H1 (cell line): ENCODE results near the gene DPY19L1. TPM values are rescaled to one million over a fixed set of nuclear protein-coding genes. Genes with fewer than 3 reads are reported as not detected.
"Not testable (repeated sequence)": the region's sequence is repeated elsewhere in the genome, so short reads cannot be mapped to it uniquely, and the experiment has no call there.

ENCODE experiments used
- CTCF ChIA-PET: fragments of 300-600 bp; sonication (Branson Sonifier 250); formaldehyde crosslinking; loops from one replicate; lab custom pipeline; 2021; ENCODE audit not compliant: partially characterized antibody; lab: Charles Lee
- POLR2A ChIA-PET: fragments of 300-600 bp; sonication (Branson Sonifier 250); formaldehyde crosslinking; loops from one replicate; lab custom pipeline; 2021; ENCODE audit warnings: inconsistent platforms; ENCODE audit not compliant: partially characterized antibody; lab: Charles Lee
- DNase-seq, 2 experiments: peaks; one replicate each; pipeline versions ENCODE4 v3.0.0 to v3.0.0-alpha.2; 2010 to 2022; ENCODE audit warnings: low spot score in 2 of 2, low read depth in 1 of 2, mixed read lengths in 1 of 2
- FAIRE-seq: peaks from 2 replicates; lab custom pipeline; 2011; peaks lifted over from hg19 to GRCh38; lab: Jason Lieb, UNC
- H2AFZ ChIP-seq: 2 replicates; pipeline ENCODE4 v1.8.1; 2012; ENCODE audit warnings: low read length, inconsistent platforms
- H2AK5ac ChIP-seq: 2 replicates; pipeline ENCODE4 v1.6.1; 2013; ENCODE audit warnings: low read depth, low read length
- H2BK120ac ChIP-seq: replicated peaks from 2 replicates; pipeline ENCODE3; 2013; ENCODE audit warnings: low read depth, low read length, inconsistent platforms
- H2BK12ac ChIP-seq: 2 replicates; pipeline ENCODE4 v1.6.1; 2013; ENCODE audit warnings: low read depth, low read length
- H2BK15ac ChIP-seq: 2 replicates; pipeline ENCODE4 v1.6.1; 2013; ENCODE audit warnings: low read length
- H2BK20ac ChIP-seq: 2 replicates; pipeline ENCODE4 v1.6.1; 2013; ENCODE audit warnings: low read length
- H2BK5ac ChIP-seq: 2 replicates; pipeline ENCODE4 v1.6.1; 2013; ENCODE audit warnings: low read depth, low read length
- H3K14ac ChIP-seq: 2 replicates; pipeline ENCODE4 v1.6.1; 2013; ENCODE audit warnings: inconsistent platforms; ENCODE audit not compliant: insufficient read length
- H3K18ac ChIP-seq: 2 replicates; pipeline ENCODE4 v1.6.1; 2013; ENCODE audit warnings: low read length; ENCODE audit errors: extremely low read depth
- H3K23ac ChIP-seq: 2 replicates; pipeline ENCODE4 v1.6.1; 2013; ENCODE audit warnings: inconsistent platforms; ENCODE audit not compliant: insufficient read length
- H3K23me2 ChIP-seq: 2 replicates; pipeline ENCODE4 v1.6.1; 2013; ENCODE audit warnings: low read depth, low read length
- H3K27ac ChIP-seq: 2 replicates; pipeline ENCODE4 v1.6.1; 2011; ENCODE audit warnings: low read depth, low read length, inconsistent platforms
- H3K27me3 ChIP-seq, 4 experiments: replicated peaks in 1 of 4; 1 replicate in 1 of 4; 2 replicates in 3 of 4; pipeline versions ENCODE4 v1.6.1 to v1.8.1; 2011 to 2013; ENCODE audit warnings: low read length in 3 of 4, mild to moderate bottlenecking in 3 of 4, inconsistent platforms in 2 of 4, mixed read lengths in 2 of 4, moderate library complexity in 1 of 4; ENCODE audit not compliant: control insufficient read depth in 3 of 4, insufficient read depth in 3 of 4; ENCODE audit errors: extremely low read depth in 1 of 4
- H3K36me3 ChIP-seq, 4 experiments: 2 replicates each; pipeline versions ENCODE4 v1.6.1 to v1.8.1; 2011 to 2013; ENCODE audit warnings: mild to moderate bottlenecking in 4 of 4, low read length in 3 of 4, moderate library complexity in 2 of 4, control low read depth in 1 of 4, inconsistent platforms in 1 of 4; ENCODE audit not compliant: insufficient read depth in 4 of 4, control insufficient read depth in 2 of 4
- H3K4ac ChIP-seq: replicated peaks from 2 replicates; pipeline ENCODE3; 2013; ENCODE audit warnings: low read length, low read depth, mixed read lengths, inconsistent platforms; ENCODE audit not compliant: insufficient read length
- H3K4me1 ChIP-seq, 4 experiments: replicated peaks in 1 of 4; 1 replicate in 1 of 4; 2 replicates in 3 of 4; pipeline versions ENCODE4 v1.6.1 to v1.8.1; 2011 to 2013; ENCODE audit warnings: low read length in 3 of 4, inconsistent platforms in 2 of 4, mixed read lengths in 1 of 4; ENCODE audit not compliant: insufficient read depth in 4 of 4, control insufficient read depth in 3 of 4
- H3K4me2 ChIP-seq, 2 experiments: 2 replicates each; pipeline versions ENCODE4 v1.6.1 to v1.8.1; 2011 to 2013; ENCODE audit warnings: low read depth in 2 of 2, low read length in 2 of 2, control low read depth in 1 of 2, inconsistent platforms in 1 of 2, mild to moderate bottlenecking in 1 of 2; ENCODE audit not compliant: insufficient read depth in 1 of 2
- H3K4me3 ChIP-seq, 4 experiments: fragments of 200-600, 300-600 bp in 1 of 4; sonication (generic), shearing (Covaris generic), sonication (Bioruptor Twin) in 1 of 4; 2 replicates each; pipeline versions ENCODE4 v1.5.1 to v1.8.1; 2011 to 2016; ENCODE audit warnings: low read length in 4 of 4, low read depth in 3 of 4, control low read depth in 2 of 4, inconsistent platforms in 2 of 4, mild to moderate bottlenecking in 2 of 4, mixed read lengths in 1 of 4, moderate library complexity in 1 of 4; ENCODE audit not compliant: insufficient read depth in 2 of 4; ENCODE audit errors: extremely low read depth in 1 of 4
- H3K56ac ChIP-seq: replicated peaks from 2 replicates; pipeline ENCODE3; 2013; ENCODE audit warnings: low read depth, mild to moderate bottlenecking, mixed read lengths, low read length, inconsistent platforms; ENCODE audit not compliant: insufficient read length
- H3K79me1 ChIP-seq: 2 replicates; pipeline ENCODE4 v1.6.1; 2013; ENCODE audit warnings: low read depth, low read length, control low read depth
- H3K79me2 ChIP-seq, 2 experiments: 2 replicates each; pipeline versions ENCODE4 v1.6.1 to v1.8.1; 2012 to 2013; ENCODE audit warnings: low read length in 2 of 2, mild to moderate bottlenecking in 2 of 2, inconsistent platforms in 1 of 2; ENCODE audit not compliant: insufficient read depth in 2 of 2, control insufficient read depth in 1 of 2
- H3K9ac ChIP-seq, 4 experiments: replicated peaks in 1 of 4; 1 replicate in 1 of 4; 2 replicates in 3 of 4; pipeline versions ENCODE4 v1.6.1 to v1.8.1; 2011 to 2013; ENCODE audit warnings: low read depth in 3 of 4, low read length in 3 of 4, control low read depth in 2 of 4, mild to moderate bottlenecking in 2 of 4, moderate library complexity in 2 of 4, inconsistent platforms in 1 of 4; ENCODE audit errors: extremely low read depth in 1 of 4
- H3K9me3 ChIP-seq, 2 experiments: 2 replicates each; pipeline versions ENCODE4 v1.6.1 to v1.8.1; 2012 to 2013; ENCODE audit warnings: mild to moderate bottlenecking in 2 of 2, moderate library complexity in 2 of 2, control low read depth in 1 of 2, inconsistent platforms in 1 of 2, low read depth in 1 of 2, low read length in 1 of 2, mixed read lengths in 1 of 2; ENCODE audit not compliant: insufficient read depth in 2 of 2
- H4K20me1 ChIP-seq, 2 experiments: replicated peaks in 1 of 2; 2 replicates each; pipeline versions ENCODE3 to v1.8.1; 2011 to 2013; ENCODE audit warnings: inconsistent platforms in 2 of 2, low read length in 2 of 2, mild to moderate bottlenecking in 1 of 2; ENCODE audit not compliant: insufficient read depth in 2 of 2, control insufficient read depth in 1 of 2
- H4K5ac ChIP-seq: 2 replicates; pipeline ENCODE4 v1.6.1; 2013; ENCODE audit warnings: low read length, low read depth, mixed read lengths, inconsistent platforms; ENCODE audit not compliant: insufficient read length
- H4K8ac ChIP-seq: 2 replicates; pipeline ENCODE4 v1.8.0; 2013; ENCODE audit warnings: mild to moderate bottlenecking, moderate library complexity, low read length, inconsistent platforms; ENCODE audit not compliant: insufficient read depth; ENCODE audit errors: extremely low read depth
- H4K91ac ChIP-seq: replicated peaks from 2 replicates; pipeline ENCODE3; 2013; ENCODE audit warnings: low read length, mixed read lengths, inconsistent platforms; ENCODE audit not compliant: insufficient read length
- WGBS, 2 experiments: shearing (Covaris generic) in 1 of 2; methylation state at CpG; one replicate each; pipeline versions ENCODE4 v1.1.6 to v1.1.7; 2013 to 2015; ENCODE audit warnings: low lambda C conversion rate in 2 of 2, mixed read lengths in 2 of 2, inconsistent platforms in 1 of 2, low coverage in 1 of 2, missing lambda C conversion rate in 1 of 2; ENCODE audit not compliant: insufficient replicate concordance in 2 of 2, insufficient coverage in 1 of 2, insufficient read length in 1 of 2; ENCODE audit errors: extremely low coverage in 1 of 2, missing lambda C conversion rate in 1 of 2; 5-methylcytosine and 5-hydroxymethylcytosine counted together
- polyA plus RNA-seq, 7 experiments: library from polyadenylated mRNA; depleted of rRNA in 3 of 7; stranded (reverse) in 5 of 7; unstranded in 2 of 7; fragments of >200 nt in 5 of 7; fragments of 200-250 nt in 2 of 7; gene quantifications; 1 replicate in 5 of 7; 2 replicates in 1 of 7; 4 replicates in 1 of 7; pipeline versions ENCODE4 v1.2.1 to v1.2.3, GENCODE V29; 2011 to 2013; ENCODE audit warnings: missing spikeins in 2 of 7, mixed read lengths in 2 of 7
- total RNA-seq: library from RNA; stranded (reverse); fragmentation: NEBNext Ultra II Directional; extraction: Animal tissue kit (Norgen Biotek cat#: 25700); gene quantifications from 2 replicates; pipeline ENCODE4 v1.2.1, GENCODE V29; 2021

The DPY19L1 gene
- total and polyA plus RNA-seq, 2 of the 8 experiments (the other 6 are each of a cell fraction or from before 2014, with no cell fraction given): 14.1 to 23.3 TPM

DNA sequence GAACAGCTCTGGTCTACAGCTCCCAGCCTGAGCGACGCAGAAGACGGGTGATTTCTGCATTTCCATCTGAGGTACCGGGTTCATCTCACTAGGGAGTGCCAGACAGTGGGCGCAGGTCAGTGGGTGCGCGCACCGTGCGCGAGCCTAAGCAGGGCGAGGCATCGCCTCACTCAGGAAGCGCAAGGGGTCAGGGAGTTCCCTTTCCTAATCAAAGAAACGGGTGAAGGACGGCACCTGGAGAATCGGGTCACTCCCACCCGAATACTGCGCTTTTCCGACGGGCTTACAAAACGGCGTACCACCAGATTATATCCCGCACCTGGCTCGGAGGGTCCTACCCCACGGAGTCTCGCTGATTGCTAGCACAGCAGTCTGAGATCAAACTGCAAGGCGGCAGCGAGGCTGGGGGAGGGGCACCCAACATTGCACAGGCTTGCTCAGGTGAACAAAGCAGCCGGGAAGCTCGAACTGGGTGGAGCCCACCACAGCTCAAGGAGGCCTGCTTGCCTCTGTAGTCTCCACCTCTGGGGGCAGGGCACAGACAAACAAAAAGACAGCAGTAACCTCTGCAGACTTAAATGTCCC lies 130.9 kb downstream of the DPY19L1 start:
- H2AFZ ChIP-seq, H3K27ac ChIP-seq, H3K18ac ChIP-seq, H3K79me2 ChIP-seq, H4K5ac ChIP-seq, H2BK120ac ChIP-seq, H4K91ac ChIP-seq, H2BK20ac ChIP-seq, H2AK5ac ChIP-seq, H2BK15ac ChIP-seq, H3K36me3 ChIP-seq, H3K27me3 ChIP-seq, H3K23me2 ChIP-seq, H4K20me1 ChIP-seq, H3K4ac ChIP-seq, H3K4me1 ChIP-seq, H2BK5ac ChIP-seq, H3K79me1 ChIP-seq, H3K9me3 ChIP-seq, H3K23ac ChIP-seq, POLR2A ChIA-PET, FAIRE-seq, H3K56ac ChIP-seq, H3K14ac ChIP-seq: not testable (repeated sequence)
- DNase-seq: peak in 1 of 2 experiments; percentile 68
- Histone ChIP-seq H2BK12ac (peak overlapping the region; percentile 68; the same call in 1 of the 2 replicates), H3K4me2 (peak overlapping the region; percentile 54 to 66; a peak in 3 of 4 replicates), H3K4me3 (peak overlapping the region in 2 of 4 experiments; percentile 42 to 50; a peak in 2 of 8 replicates), H3K9ac (peak overlapping the region in 1 of 4 experiments; percentile 22; a peak in 1 of 7 replicates), H4K8ac (peak overlapping the region; percentile 3; the same call in 1 of the 2 replicates)
- CTCF ChIA-PET: interaction anchor here (0.8 to 2.0 kb wide), 2 partner anchors 22 to 129 kb away, joined by 4 to 6 read pairs; no protein-coding TSS in a partner anchor
- 58% methylated on average over 30 of the region's 30 CpGs; no CpG with 5 or more reads in 1 of the 2 experiments for WGBS, 2 experiments
